Smooth muscle cell (in vitro differentiated cells): ENCODE measurements around the gene GPD1. TPM values are rescaled to one million over a fixed set of nuclear protein-coding genes. Genes with fewer than 3 reads are reported as not detected.

Experiments used
- DNase-seq: peaks from one replicate; lab custom pipeline; 2025; ENCODE audit not compliant: unreplicated experiment; lab: John Stamatoyannopoulos, UW
- H2AFZ ChIP-seq: fragments of 200-600 bp; sonication (generic); 2 replicates; pipeline ENCODE4 v1.6.0; 2016; ENCODE audit warnings: antibody characterized with exemption, low read depth, mild to moderate bottlenecking
- H3F3A ChIP-seq: fragments of 200-600 bp; sonication (generic); 2 replicates; pipeline ENCODE4 v1.6.0; 2017; ENCODE audit warnings: antibody characterized with exemption, low read depth
- H3K27ac ChIP-seq: fragments of 200-600 bp; sonication (generic); 2 replicates; pipeline ENCODE4 v1.5.1; 2016; ENCODE audit warnings: low read depth, mild to moderate bottlenecking
- H3K27me3 ChIP-seq: fragments of 200-600 bp; sonication (generic); 2 replicates; pipeline ENCODE4 v1.6.1; 2016; ENCODE audit warnings: low read depth, mild to moderate bottlenecking
- H3K36me3 ChIP-seq: fragments of 200-600 bp; sonication (generic); 2 replicates; pipeline ENCODE4 v1.5.1; 2016; ENCODE audit warnings: low read depth
- H3K4me1 ChIP-seq: fragments of 200-600 bp; sonication (generic); 2 replicates; pipeline ENCODE4 v1.5.1; 2016; ENCODE audit warnings: low read depth
- H3K4me2 ChIP-seq: fragments of 200-600 bp; sonication (generic); 2 replicates; pipeline ENCODE4 v1.6.0; 2016; ENCODE audit warnings: mild to moderate bottlenecking
- H3K4me3 ChIP-seq: fragments of 200-600 bp; sonication (generic); 2 replicates; pipeline ENCODE4 v1.5.1; 2016; ENCODE audit warnings: mild to moderate bottlenecking
- H3K79me2 ChIP-seq: fragments of 200-600 bp; sonication (generic); 2 replicates; pipeline ENCODE4 v1.6.0; 2016; ENCODE audit warnings: low read depth, mild to moderate bottlenecking
- H3K9ac ChIP-seq: fragments of 200-600 bp; sonication (generic); 2 replicates; pipeline ENCODE4 v1.6.0; 2016; ENCODE audit warnings: low read depth
- H3K9me3 ChIP-seq: fragments of 200-600 bp; sonication (generic); replicated peaks from 2 replicates; pipeline ENCODE4 v1.5.1; 2016; ENCODE audit warnings: low read depth
- H4K20me1 ChIP-seq: fragments of 200-600 bp; sonication (generic); 2 replicates; pipeline ENCODE4 v1.6.0; 2016; ENCODE audit warnings: low read depth
- WGBS: methylation state at CpG from one replicate; pipeline ENCODE4 v1.1.7; 2016; ENCODE audit warnings: low lambda C conversion rate; 5-methylcytosine and 5-hydroxymethylcytosine counted together
- polyA plus RNA-seq: library from polyadenylated mRNA; unstranded; fragments of >200 nt; fragmentation: Nextera tagmentation; extraction: Ambion mirVana; gene quantifications from 2 replicates; pipeline ENCODE4 v1.2.1, GENCODE V29; 2016
- total RNA-seq: library from RNA; depleted of rRNA; stranded (reverse); fragments of >200 nt; gene quantifications from 2 replicates; pipeline ENCODE4 v1.2.3, GENCODE V29; 2014
- TF ChIP-seq, protein P1 (sequence below): fragments of 200-600 bp; sonication (generic); IDR thresholded peaks from 2 replicates; pipeline ENCODE4 v1.5.1; 2017; ENCODE audit warnings: borderline replicate concordance, mild to moderate bottlenecking, antibody characterized with exemption; ENCODE audit not compliant: insufficient read depth, poor library complexity, severe bottlenecking

Gene GPD1
- total and polyA plus RNA-seq, 2 experiments from 2014 or later: 0.24 TPM; not detected in 1

DNA sequence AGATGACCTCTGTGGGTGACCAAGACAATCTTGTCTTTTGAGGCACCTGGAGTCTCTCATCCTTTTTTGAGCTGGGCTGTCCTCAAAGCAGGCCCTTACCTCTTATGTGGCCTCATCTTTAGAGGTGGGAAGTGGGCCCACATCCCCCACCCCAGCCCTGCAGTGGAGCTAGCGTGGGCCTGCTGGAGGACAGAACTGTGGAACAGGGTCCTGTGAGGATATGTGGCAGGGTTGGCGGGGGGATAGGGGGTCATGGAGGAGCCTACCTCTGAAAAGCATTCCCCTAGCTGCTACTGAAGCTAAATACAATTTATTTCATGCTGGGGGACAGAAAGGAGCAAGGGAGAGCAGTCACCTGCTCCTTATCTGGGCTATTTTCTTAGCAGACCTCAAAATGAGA is 457 bp upstream of the GPD1 start:
- Histone ChIP-seq H3K36me3 (peaks cover 3% of the 10 kb centered on the region), H3F3A (peaks cover 14% of the 10 kb centered on the region), H3K4me3 (no peak overlapping the region), H3K9me3 (no peaks in the 10 kb centered on the region), H3K27ac (no peak overlapping the region), H3K9ac (no peak overlapping the region), H4K20me1 (no peaks in the 10 kb centered on the region), H2AFZ (no peak overlapping the region), H3K4me1 (no peaks in the 10 kb centered on the region), H3K27me3 (no peaks in the 10 kb centered on the region), H3K4me2 (no peak overlapping the region), H3K79me2 (no peaks in the 10 kb centered on the region)
- WGBS: 100% methylated on average over 2 of the region's 2 CpGs
- TF ChIP-seq, protein P1, sequence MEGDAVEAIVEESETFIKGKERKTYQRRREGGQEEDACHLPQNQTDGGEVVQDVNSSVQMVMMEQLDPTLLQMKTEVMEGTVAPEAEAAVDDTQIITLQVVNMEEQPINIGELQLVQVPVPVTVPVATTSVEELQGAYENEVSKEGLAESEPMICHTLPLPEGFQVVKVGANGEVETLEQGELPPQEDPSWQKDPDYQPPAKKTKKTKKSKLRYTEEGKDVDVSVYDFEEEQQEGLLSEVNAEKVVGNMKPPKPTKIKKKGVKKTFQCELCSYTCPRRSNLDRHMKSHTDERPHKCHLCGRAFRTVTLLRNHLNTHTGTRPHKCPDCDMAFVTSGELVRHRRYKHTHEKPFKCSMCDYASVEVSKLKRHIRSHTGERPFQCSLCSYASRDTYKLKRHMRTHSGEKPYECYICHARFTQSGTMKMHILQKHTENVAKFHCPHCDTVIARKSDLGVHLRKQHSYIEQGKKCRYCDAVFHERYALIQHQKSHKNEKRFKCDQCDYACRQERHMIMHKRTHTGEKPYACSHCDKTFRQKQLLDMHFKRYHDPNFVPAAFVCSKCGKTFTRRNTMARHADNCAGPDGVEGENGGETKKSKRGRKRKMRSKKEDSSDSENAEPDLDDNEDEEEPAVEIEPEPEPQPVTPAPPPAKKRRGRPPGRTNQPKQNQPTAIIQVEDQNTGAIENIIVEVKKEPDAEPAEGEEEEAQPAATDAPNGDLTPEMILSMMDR: no peak
- DNase-seq: no peak

DNA sequence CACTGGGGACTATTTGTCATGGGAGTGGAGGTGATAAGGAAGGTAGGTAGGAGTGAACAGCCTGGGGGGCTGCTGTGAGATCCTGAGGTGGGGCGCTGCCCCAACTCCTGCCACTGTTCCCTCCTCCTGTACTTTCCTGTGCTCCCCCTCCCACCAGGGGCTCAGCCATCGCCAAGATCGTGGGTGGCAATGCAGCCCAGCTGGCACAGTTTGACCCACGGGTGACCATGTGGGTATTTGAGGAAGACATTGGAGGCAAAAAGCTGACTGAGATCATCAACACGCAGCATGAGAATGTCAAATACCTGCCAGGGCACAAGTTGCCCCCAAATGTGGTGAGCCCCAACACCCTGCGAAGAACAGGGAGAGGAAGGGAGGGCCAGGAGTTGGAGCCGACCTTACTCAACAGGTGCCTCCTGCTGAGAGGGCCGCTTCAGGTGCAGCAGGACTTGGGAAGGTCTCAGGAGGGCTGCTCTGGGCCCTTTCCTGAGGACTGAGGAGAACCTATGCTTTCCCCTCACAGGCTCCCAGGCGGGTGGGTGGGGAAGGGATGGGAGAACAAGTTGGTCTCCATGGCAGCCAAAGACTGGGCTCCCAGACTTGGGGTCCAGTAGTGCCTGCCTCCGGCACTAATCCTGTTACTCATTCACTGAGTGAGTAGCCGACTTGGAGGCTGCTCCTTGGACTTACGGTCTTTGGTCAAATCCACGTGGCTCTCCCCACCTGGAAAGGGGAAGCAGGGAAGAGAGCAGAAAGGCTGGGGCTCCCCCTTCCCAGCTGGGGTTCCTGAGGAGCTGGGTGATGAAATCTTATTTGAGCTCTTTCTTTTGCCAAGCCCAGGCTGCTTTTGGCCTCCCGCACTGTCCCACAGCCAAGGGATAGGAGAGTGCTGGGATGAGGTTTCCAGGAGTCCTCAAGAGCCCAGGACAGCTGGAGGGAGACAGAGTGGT is 884 bp downstream of the GPD1 start:
- Histone ChIP-seq H3K36me3 (no peaks in the 10 kb centered on the region), H2AFZ (no peak overlapping the region), H3F3A (peaks cover 6% of the 10 kb centered on the region), H4K20me1 (no peaks in the 10 kb centered on the region), H3K79me2 (no peaks in the 10 kb centered on the region), H3K4me3 (no peak overlapping the region), H3K4me2 (no peak overlapping the region), H3K9me3 (no peaks in the 10 kb centered on the region), H3K27ac (no peak overlapping the region), H3K9ac (no peak overlapping the region), H3K27me3 (no peaks in the 10 kb centered on the region), H3K4me1 (no peaks in the 10 kb centered on the region)
- no peak for DNase-seq
- 93% methylated on average over 14 of the region's 14 CpGs for WGBS
- TF ChIP-seq, protein P1: no peak

DNA sequence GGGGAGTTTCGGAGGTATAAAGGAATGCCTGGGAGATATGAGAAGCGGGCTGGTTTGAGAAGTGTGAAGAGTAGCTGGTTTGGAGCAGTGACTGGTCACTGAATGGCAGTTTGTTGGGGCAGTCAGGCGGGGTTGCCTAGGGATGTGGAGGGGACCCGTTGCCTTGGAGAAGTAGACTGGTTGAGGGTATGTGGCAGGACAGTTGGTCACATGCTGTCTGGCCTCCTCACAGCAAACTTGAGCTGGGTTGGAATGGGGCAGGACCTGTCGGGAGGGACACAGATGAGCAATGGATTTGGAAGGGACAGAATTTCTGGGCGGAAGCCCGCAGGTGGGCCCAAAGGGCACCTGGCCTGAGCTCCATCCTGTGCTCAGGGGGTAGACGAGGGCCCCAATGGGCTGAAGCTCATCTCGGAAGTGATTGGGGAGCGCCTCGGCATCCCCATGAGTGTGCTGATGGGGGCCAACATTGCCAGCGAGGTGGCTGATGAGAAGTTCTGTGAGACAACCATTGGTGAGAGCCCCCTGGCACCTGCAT is 2.2 kb downstream of the GPD1 start:
- TF ChIP-seq, protein P1: no peak
- Histone ChIP-seq H3K27ac (no peak overlapping the region), H3K9me3 (no peaks in the 10 kb centered on the region), H3K4me3 (no peak overlapping the region), H2AFZ (no peak overlapping the region), H3K4me2 (no peak overlapping the region), H3F3A (no peaks in the 10 kb centered on the region), H4K20me1 (no peaks in the 10 kb centered on the region), H3K79me2 (no peaks in the 10 kb centered on the region), H3K9ac (no peak overlapping the region), H3K4me1 (peaks cover 10% of the 10 kb centered on the region), H3K27me3 (no peaks in the 10 kb centered on the region), H3K36me3 (no peaks in the 10 kb centered on the region)
- WGBS: 92% methylated on average over 11 of the region's 12 CpGs
- no peak for DNase-seq
